HCT116 (cell line): ENCODE results near the gene RTN1.

Source experiments
- ATF3 ChIP-seq: IDR thresholded peaks from 2 replicates; pipeline ENCODE4 v1.6.1; 2012
- CEBPB ChIP-seq: IDR thresholded peaks from 2 replicates; pipeline ENCODE4 v1.6.1; 2012; ENCODE audit warnings: low read depth
- CTCF ChIP-seq, 3 experiments: fragments of 200-600 bp in 1 of 3; sonication (generic) in 1 of 3; IDR thresholded peaks in 2 of 3; conservative IDR thresholded peaks in 1 of 3; 2 replicates each; pipeline ENCODE4 v1.5.1; 2012 to 2017; ENCODE audit warnings: low read depth in 2 of 3, low read length in 2 of 3, antibody characterized with exemption in 1 of 3, borderline replicate concordance in 1 of 3, control low read depth in 1 of 3, mild to moderate bottlenecking in 1 of 3, mixed read lengths in 1 of 3, mixed run types in 1 of 3, moderate library complexity in 1 of 3; ENCODE audit not compliant: insufficient read depth in 1 of 3
- EGR1 ChIP-seq: IDR thresholded peaks from 2 replicates; pipeline ENCODE4 v1.6.1; 2012; ENCODE audit warnings: low read depth
- ELF1 ChIP-seq: IDR thresholded peaks from 2 replicates; pipeline ENCODE4 v1.6.1; 2012; ENCODE audit warnings: low read depth, borderline replicate concordance
- EZH2 ChIP-seq: fragments of 200-600 bp; sonication (generic); IDR thresholded peaks from 2 replicates; pipeline ENCODE4 v1.6.1; 2017; ENCODE audit warnings: antibody characterized with exemption, mixed run types
- EZH2phosphoT487 ChIP-seq: fragments of 200-600 bp; IDR thresholded peaks from 2 replicates; pipeline ENCODE4 v1.6.1; 2018; ENCODE audit warnings: antibody characterized with exemption, borderline replicate concordance
- MAX ChIP-seq: IDR thresholded peaks from 2 replicates; pipeline ENCODE4 v1.6.1; 2012
- POLR2A ChIP-seq: IDR thresholded peaks from 2 replicates; pipeline ENCODE4 v1.7.0; 2011; ENCODE audit warnings: borderline replicate concordance; ENCODE audit not compliant: insufficient read depth, insufficient read length; ENCODE audit errors: extremely low read depth
- RAD21 ChIP-seq: IDR thresholded peaks from 2 replicates; pipeline ENCODE4 v1.6.1; 2012; ENCODE audit warnings: low read depth, mild to moderate bottlenecking
- REST ChIP-seq: IDR thresholded peaks from 2 replicates; pipeline ENCODE4 v1.6.1; 2012; ENCODE audit warnings: low read depth
- TCF7L2 ChIP-seq: IDR thresholded peaks from 2 replicates; pipeline ENCODE4 v1.7.0; 2011; ENCODE audit warnings: borderline replicate concordance, inconsistent platforms; ENCODE audit not compliant: insufficient read depth, insufficient read length; ENCODE audit errors: extremely low read depth
- ZNF274 ChIP-seq: fragments of 200-500 bp; sonication (Bioruptor generic); IDR thresholded peaks from 2 replicates; pipeline ENCODE4 v1.6.1; 2014; ENCODE audit warnings: mild to moderate bottlenecking, low read depth, low read length, inconsistent platforms

- no peak for TF ChIP-seq ZNF274
- no peak for TF ChIP-seq TCF7L2
- TF ChIP-seq POLR2A = no peak
- TF ChIP-seq CTCF (IDR thresholded peaks at IDR 0.05 in 2 of 3, conservative IDR thresholded peaks at IDR 0.05 in 1 of 3; ENCODE audit: borderline replicate concordance in 1 of 3, insufficient read depth in 1 of 3, low read depth in 2 of 3, low read length in 2 of 3) = no peak
- no peak for TF ChIP-seq RAD21
- no peak for TF ChIP-seq ELF1
- no peak for TF ChIP-seq EZH2phosphoT487
- TF ChIP-seq EZH2 = no peak
- no peak for TF ChIP-seq MAX
- TF ChIP-seq EGR1 = no peak
- TF ChIP-seq REST = no peak
- TF ChIP-seq CEBPB = no peak
- TF ChIP-seq ATF3 = no peak
Observed at GRCh38 chr14:59754256-59754655, 116.3 kb downstream of the RTN1 start.
